Measurements from ENCODE around the gene RPS27L. TPM values are rescaled to one million over a fixed set of nuclear protein-coding genes. Genes with fewer than 3 reads are reported as not detected.

The RPS27L gene
- polyA plus RNA-seq, 4 donors = 146 to 612 (median 367) TPM

GRCh38 chr15:63126726-63127125 is 30.6 kb downstream of the RPS27L start:
- Histone ChIP-seq H3K9me3 (ENCODE audit: control insufficient read depth in 2 of 2, insufficient read depth in 1 of 2, low read depth in 1 of 2, low read length in 1 of 2) (no peaks in the 10 kb centered on the region), H3K27me3 (ENCODE audit: control insufficient read depth in 3 of 3, insufficient read depth in 3 of 3, low read length in 3 of 3) (no peaks in the 10 kb centered on the region), H3K27ac (ENCODE audit: low read depth in 1 of 3, low read length in 2 of 3) (no peak overlapping the region), H3K4me1 (ENCODE audit: control insufficient read depth in 3 of 3, insufficient read depth in 2 of 3, low read depth in 1 of 3, low read length in 2 of 3) (no peaks in the 10 kb centered on the region), H3K36me3 (ENCODE audit: control insufficient read depth in 3 of 3, insufficient read depth in 2 of 3, low read depth in 1 of 3, low read length in 3 of 3) (peaks cover 2 to 26% (median 5%) of the 10 kb centered on the region in 3 donors), H3K4me3 (ENCODE audit: low read depth in 1 of 3, low read length in 3 of 3) (no peak overlapping the region)
- WGBS, 3 donors = 87 to 90% (median 88%) methylated on average over 3 of the region's 3 CpGs
- DNase-seq (no peak), FAIRE-seq (no peak)

GRCh38 chr15:63124506-63124905 is 32.8 kb downstream of the RPS27L start:
- peaks cover 0 to 5% (median 3%) of the 10 kb centered on the region in 3 donors for H3K4me1 ChIP-seq (ENCODE audit: control insufficient read depth in 3 of 3, insufficient read depth in 2 of 3, low read depth in 1 of 3, low read length in 2 of 3)

GRCh38 chr15:63122002-63122875 is 35.0 kb downstream of the RPS27L start:
- peaks cover 0 to 14% (median 3%) of the 10 kb centered on the region in 3 donors for H3K36me3 ChIP-seq (ENCODE audit: control insufficient read depth in 3 of 3, insufficient read depth in 2 of 3, low read depth in 1 of 3, low read length in 3 of 3)
- FAIRE-seq (no peak), DNase-seq (peak; percentile 83 to 85)
- peaks cover 0 to 5% (median 3%) of the 10 kb centered on the region in 3 donors for H3K4me1 ChIP-seq (ENCODE audit: control insufficient read depth in 3 of 3, insufficient read depth in 2 of 3, low read depth in 1 of 3, low read length in 2 of 3)
- no peaks in the 10 kb centered on the region for H3K27me3 ChIP-seq (ENCODE audit: control insufficient read depth in 3 of 3, insufficient read depth in 3 of 3, low read length in 3 of 3)
- peaks cover 0 to 12% of the 10 kb centered on the region in 2 donors for H3K9me3 ChIP-seq (ENCODE audit: control insufficient read depth in 2 of 2, insufficient read depth in 1 of 2, low read depth in 1 of 2, low read length in 1 of 2)
- H3K27ac ChIP-seq (ENCODE audit: low read depth in 1 of 3, low read length in 2 of 3) = peak overlapping the region; percentile 88 to 97 (median 95)
- 1% methylated on average over 37 to 59 of the region's 59 CpGs for whole genome bisulfite sequencing, 3 donors
- H3K4me3 ChIP-seq (ENCODE audit: low read depth in 1 of 3, low read length in 3 of 3) = peak overlapping the region; percentile 87 to 90 (median 89)

More at GRCh38 chr15:63124506-63124905, 32.8 kb downstream of the RPS27L start:
- peaks cover 0 to 7% of the 10 kb centered on the region in 2 donors for H3K9me3 ChIP-seq (ENCODE audit: control insufficient read depth in 2 of 2, insufficient read depth in 1 of 2, low read depth in 1 of 2, low read length in 1 of 2)
- H3K27me3 ChIP-seq (ENCODE audit: control insufficient read depth in 3 of 3, insufficient read depth in 3 of 3, low read length in 3 of 3) = no peaks in the 10 kb centered on the region
- DNase-seq = no peak
- H3K27ac ChIP-seq (ENCODE audit: low read depth in 1 of 3, low read length in 2 of 3) = no peak overlapping the region
- WGBS, 3 donors = 96 to 98% (median 97%) methylated on average over 9 of the region's 9 CpGs
- H3K4me3 ChIP-seq (ENCODE audit: low read depth in 1 of 3, low read length in 3 of 3) = no peak overlapping the region
- no peak for FAIRE-seq
- H3K36me3 ChIP-seq (ENCODE audit: control insufficient read depth in 3 of 3, insufficient read depth in 2 of 3, low read depth in 1 of 3, low read length in 3 of 3) = peaks cover 2 to 18% (median 5%) of the 10 kb centered on the region in 3 donors

GRCh38 chr15:63121382-63122001 is 35.8 kb downstream of the RPS27L start, which contains the start of gene LACTB:
Gene LACTB, plus strand, starts transcription at chr15:63121861. Its CDS starts 11 bp downstream, at chr15:63121872.
- peak within 1 kb of the TSS; percentile 88 to 97 (median 95) for H3K27ac ChIP-seq (ENCODE audit: low read depth in 1 of 3, low read length in 2 of 3)
- peaks cover 0 to 14% (median 3%) of the 10 kb centered on the region in 3 donors for H3K36me3 ChIP-seq (ENCODE audit: control insufficient read depth in 3 of 3, insufficient read depth in 2 of 3, low read depth in 1 of 3, low read length in 3 of 3)
- FAIRE-seq = no peak
- peaks cover 0 to 12% of the 10 kb centered on the region in 2 donors for H3K9me3 ChIP-seq (ENCODE audit: control insufficient read depth in 2 of 2, insufficient read depth in 1 of 2, low read depth in 1 of 2, low read length in 1 of 2)
- peak; percentile 92 to 93 for DNase-seq
- WGBS, 3 donors = 3 to 6% (median 4%) methylated on average over 26 to 40 of the region's 40 CpGs
- no peaks in the 10 kb centered on the region for H3K27me3 ChIP-seq (ENCODE audit: control insufficient read depth in 3 of 3, insufficient read depth in 3 of 3, low read length in 3 of 3)
- peaks cover 0 to 5% (median 3%) of the 10 kb centered on the region in 3 donors for H3K4me1 ChIP-seq (ENCODE audit: control insufficient read depth in 3 of 3, insufficient read depth in 2 of 3, low read depth in 1 of 3, low read length in 2 of 3)
- peak within 1 kb of the TSS; percentile 87 to 90 (median 89) for H3K4me3 ChIP-seq (ENCODE audit: low read depth in 1 of 3, low read length in 3 of 3)

- Histone ChIP-seq H3K4me1 (ENCODE audit: control insufficient read depth in 3 of 3, insufficient read depth in 2 of 3, low read depth in 1 of 3, low read length in 2 of 3) (peaks cover 0 to 5% (median 3%) of the 10 kb centered on the region in 3 donors), H3K4me3 (ENCODE audit: low read depth in 1 of 3, low read length in 3 of 3) (no peak overlapping the region), H3K36me3 (ENCODE audit: control insufficient read depth in 3 of 3, insufficient read depth in 2 of 3, low read depth in 1 of 3, low read length in 3 of 3) (peaks cover 0 to under 1% (median 0%) of the 10 kb centered on the region in 3 donors), H3K27me3 (ENCODE audit: control insufficient read depth in 3 of 3, insufficient read depth in 3 of 3, low read length in 3 of 3) (no peaks in the 10 kb centered on the region), H3K27ac (ENCODE audit: low read depth in 1 of 3, low read length in 2 of 3) (no peak overlapping the region), H3K9me3 (ENCODE audit: control insufficient read depth in 2 of 2, insufficient read depth in 1 of 2, low read depth in 1 of 2, low read length in 1 of 2) (peaks cover 0 to 12% of the 10 kb centered on the region in 2 donors)
- no peak for FAIRE-seq
- DNase-seq = no peak
- WGBS, 3 donors = 51 to 76% (median 55%) methylated on average over 3 of the region's 3 CpGs
These were observed 38.4 kb downstream of the RPS27L start for GRCh38 chr15:63118854-63119253.

GRCh38 chr15:63114465-63114864 is 42.8 kb downstream of the RPS27L start:
- 77 to 86% (median 81%) methylated on average over 2 of the region's 2 CpGs for WGBS, 3 donors
- no peak overlapping the region for H3K27ac ChIP-seq (ENCODE audit: low read depth in 1 of 3, low read length in 2 of 3)
- H3K36me3 ChIP-seq (ENCODE audit: control insufficient read depth in 3 of 3, insufficient read depth in 2 of 3, low read depth in 1 of 3, low read length in 3 of 3) = no peaks in the 10 kb centered on the region
- no peaks in the 10 kb centered on the region for H3K4me1 ChIP-seq (ENCODE audit: control insufficient read depth in 3 of 3, insufficient read depth in 2 of 3, low read depth in 1 of 3, low read length in 2 of 3)
- no peaks in the 10 kb centered on the region for H3K27me3 ChIP-seq (ENCODE audit: control insufficient read depth in 3 of 3, insufficient read depth in 3 of 3, low read length in 3 of 3)
- H3K4me3 ChIP-seq (ENCODE audit: low read depth in 1 of 3, low read length in 3 of 3) = no peak overlapping the region
- H3K9me3 ChIP-seq (ENCODE audit: control insufficient read depth in 2 of 2, insufficient read depth in 1 of 2, low read depth in 1 of 2, low read length in 1 of 2) = peaks cover 0 to 4% of the 10 kb centered on the region in 2 donors
- FAIRE-seq = no peak
- DNase-seq = no peak

GRCh38 chr15:63112871-63113270 is 44.4 kb downstream of the RPS27L start:
- no peak for FAIRE-seq

GRCh38 chr15:63111481-63111880 is 45.8 kb downstream of the RPS27L start:
- Histone ChIP-seq H3K27me3 (ENCODE audit: control insufficient read depth in 3 of 3, insufficient read depth in 3 of 3, low read length in 3 of 3) (no peaks in the 10 kb centered on the region), H3K4me1 (ENCODE audit: control insufficient read depth in 3 of 3, insufficient read depth in 2 of 3, low read depth in 1 of 3, low read length in 2 of 3) (peaks cover 2 to 4% (median 3%) of the 10 kb centered on the region in 3 donors), H3K36me3 (ENCODE audit: control insufficient read depth in 3 of 3, insufficient read depth in 2 of 3, low read depth in 1 of 3, low read length in 3 of 3) (no peaks in the 10 kb centered on the region), H3K4me3 (ENCODE audit: low read depth in 1 of 3, low read length in 3 of 3) (no peak overlapping the region), H3K9me3 (ENCODE audit: control insufficient read depth in 2 of 2, insufficient read depth in 1 of 2, low read depth in 1 of 2, low read length in 1 of 2) (no peaks in the 10 kb centered on the region), H3K27ac (ENCODE audit: low read depth in 1 of 3, low read length in 2 of 3) (no peak overlapping the region)
- DNase-seq (no peak), FAIRE-seq (no peak)

More at GRCh38 chr15:63112871-63113270, 44.4 kb downstream of the RPS27L start:
- H3K27me3 ChIP-seq (ENCODE audit: control insufficient read depth in 3 of 3, insufficient read depth in 3 of 3, low read length in 3 of 3) = no peaks in the 10 kb centered on the region
- no peak overlapping the region for H3K27ac ChIP-seq (ENCODE audit: low read depth in 1 of 3, low read length in 2 of 3)
- H3K9me3 ChIP-seq (ENCODE audit: control insufficient read depth in 2 of 2, insufficient read depth in 1 of 2, low read depth in 1 of 2, low read length in 1 of 2) = no peaks in the 10 kb centered on the region
- no peak overlapping the region for H3K4me3 ChIP-seq (ENCODE audit: low read depth in 1 of 3, low read length in 3 of 3)
- no peak for DNase-seq
- WGBS, 3 donors = 92 to 94% (median 94%) methylated on average over 3 of the region's 3 CpGs
- peaks cover 1 to 4% (median 3%) of the 10 kb centered on the region in 3 donors for H3K4me1 ChIP-seq (ENCODE audit: control insufficient read depth in 3 of 3, insufficient read depth in 2 of 3, low read depth in 1 of 3, low read length in 2 of 3)
- H3K36me3 ChIP-seq (ENCODE audit: control insufficient read depth in 3 of 3, insufficient read depth in 2 of 3, low read depth in 1 of 3, low read length in 3 of 3) = no peaks in the 10 kb centered on the region

Data from small intestine (tissue), 7 donors.